ENCODE data around the gene CORIN.

GRCh38 chr4:47786958-47787370, 50.9 kb downstream of the CORIN start:
- TF ChIP-seq POLR2A (IDR thresholded peaks at IDR 0.05; ENCODE audit: low read depth, low read length), result no peak
- no peak for TF ChIP-seq CTCF (conservative IDR thresholded peaks at IDR 0.05; ENCODE audit: low read depth, low read length)
- no peak for TF ChIP-seq RAD21 (IDR thresholded peaks at IDR 0.05; ENCODE audit: low read length)
- no peak for TF ChIP-seq MAZ (IDR thresholded peaks at IDR 0.05; ENCODE audit: borderline replicate concordance, low read depth, low read length)
- TF ChIP-seq FOS (IDR thresholded peaks at IDR 0.05; ENCODE audit: low read depth, low read length), result no peak
- no peak for TF ChIP-seq CHD1 (IDR thresholded peaks at IDR 0.05; ENCODE audit: low read depth, low read length)
- no peak for TF ChIP-seq BHLHE40 (IDR thresholded peaks at IDR 0.05; ENCODE audit: low read depth, low read length)
- TF ChIP-seq ELK1 (IDR thresholded peaks at IDR 0.05; ENCODE audit: borderline replicate concordance, low read depth, low read length), result no peak
- TF ChIP-seq RCOR1 (IDR thresholded peaks at IDR 0.05; ENCODE audit: insufficient replicate concordance, low read length), result no peak
- no peak for TF ChIP-seq RFX5 (IDR thresholded peaks at IDR 0.05; ENCODE audit: low read depth, low read length)
- TF ChIP-seq MXI1 (IDR thresholded peaks at IDR 0.05; ENCODE audit: borderline replicate concordance, low read depth, low read length), result no peak
